HepG2 (cell line): ENCODE measurements around the gene TDRD1.

ENCODE experiments used
- BHLHE40 ChIP-seq: IDR thresholded peaks from 2 replicates; pipeline ENCODE4 v1.6.1; 2011; ENCODE audit warnings: low read length, improper control_type of control experiment
- CTCF ChIP-seq: sonication (generic); formaldehyde crosslinking; IDR thresholded peaks from 2 replicates; pipeline ENCODE4 v1.5.0; 2020; ENCODE audit warnings: mild to moderate bottlenecking, missing genetic modification reagents, moderate library complexity
- ELF1 ChIP-seq: sonication (generic); formaldehyde crosslinking; IDR thresholded peaks from 2 replicates; pipeline ENCODE4 v1.4.0; 2020; ENCODE audit warnings: missing genetic modification reagents
- FOXC1 ChIP-seq: sonication (generic); formaldehyde crosslinking; IDR thresholded peaks from 2 replicates; pipeline ENCODE4 v1.8.0; 2022; ENCODE audit warnings: mild to moderate bottlenecking, missing genetic modification reagents, borderline replicate concordance
- MEF2D ChIP-seq: sonication (generic); formaldehyde crosslinking; IDR thresholded peaks from 2 replicates; pipeline ENCODE4 v1.5.1; 2020; ENCODE audit warnings: mild to moderate bottlenecking, missing genetic modification reagents
- MXI1 ChIP-seq: IDR thresholded peaks from 3 replicates; pipeline ENCODE4 v1.6.1; 2012; ENCODE audit warnings: low read depth, low read length, inconsistent platforms, borderline replicate concordance
- POLR2A ChIP-seq, 2 experiments: IDR thresholded peaks; 2 replicates each; pipeline ENCODE4 v1.6.1; 2011; ENCODE audit warnings: low read depth in 2 of 2, low read length in 2 of 2, mild to moderate bottlenecking in 1 of 2, moderate library complexity in 1 of 2; ENCODE audit not compliant: insufficient read depth in 1 of 2
- TBL1XR1 ChIP-seq: fragments of 150-350 bp; IDR thresholded peaks from 2 replicates; pipeline ENCODE4 v1.6.1; 2014; ENCODE audit warnings: borderline replicate concordance, low read length; ENCODE audit not compliant: partially characterized antibody
- TCF7 ChIP-seq: sonication (generic); IDR thresholded peaks from 2 replicates; pipeline ENCODE4 v1.6.1; 2016; ENCODE audit warnings: antibody characterized with exemption, low read depth
- TCF7L2 ChIP-seq: IDR thresholded peaks from 2 replicates; pipeline ENCODE4 v1.6.1; 2011; ENCODE audit warnings: mild to moderate bottlenecking, low read depth, low read length, moderate library complexity
- ZBTB37 ChIP-seq: sonication (generic); formaldehyde crosslinking; IDR thresholded peaks from 2 replicates; pipeline ENCODE4 v1.4.0; 2020; ENCODE audit warnings: mild to moderate bottlenecking, missing genetic modification reagents

GRCh38 chr10:114223066-114223465, 43.9 kb downstream of the TDRD1 start:
- TF ChIP-seq TCF7L2: no peak
- TF ChIP-seq BHLHE40: no peak
- no peak for TF ChIP-seq POLR2A (IDR thresholded peaks at IDR 0.05; ENCODE audit: insufficient read depth in 1 of 2, low read depth in 2 of 2, low read length in 2 of 2)
- TF ChIP-seq CTCF (CRISPR knock-in tag): no peak
- TF ChIP-seq ELF1 (CRISPR knock-in tag): no peak
- TF ChIP-seq ZBTB37 (CRISPR knock-in tag): no peak
- TF ChIP-seq TBL1XR1: no peak
- no peak for TF ChIP-seq MXI1
- no peak for TF ChIP-seq FOXC1
- TF ChIP-seq TCF7: no peak
- no peak for TF ChIP-seq MEF2D
